K562 (cell line): Measurements from ENCODE around the gene TMEM138.

Experiments used
- ARID3A ChIP-seq: IDR thresholded peaks from 2 replicates; pipeline ENCODE4 v1.6.1; 2012; ENCODE audit warnings: low read depth, low read length, improper control_type of control experiment, borderline replicate concordance
- ATF6 ChIP-seq: sonication (generic); formaldehyde crosslinking; IDR thresholded peaks from 2 replicates; pipeline ENCODE4 v1.4.0; 2020; ENCODE audit warnings: mild to moderate bottlenecking, missing genetic modification reagents
- ATF7 ChIP-seq: fragments of 450-650 bp; IDR thresholded peaks from 2 replicates; pipeline ENCODE4 v1.7.1; 2014; ENCODE audit warnings: mild to moderate bottlenecking, moderate library complexity
- CREB3 ChIP-seq: fragments of 450-650 bp; conservative IDR thresholded peaks from 2 replicates; pipeline ENCODE4 v1.6.1; 2016; ENCODE audit warnings: missing genetic modification characterization, low read depth, mild to moderate bottlenecking, missing compliant biosample characterization, moderate library complexity
- CTCF ChIP-seq, 3 experiments: IDR thresholded peaks in 2 of 3; conservative IDR thresholded peaks in 1 of 3; 2 replicates each; pipeline ENCODE4 v1.5.1; 2011 to 2012; ENCODE audit warnings: low read length in 3 of 3, mild to moderate bottlenecking in 3 of 3, control low read depth in 2 of 3, improper control_type of control experiment in 1 of 3, inconsistent platforms in 1 of 3, low read depth in 1 of 3, mixed read lengths in 1 of 3, moderate library complexity in 1 of 3; ENCODE audit not compliant: insufficient read depth in 2 of 3
- E2F1 ChIP-seq: sonication (generic); formaldehyde crosslinking; IDR thresholded peaks from 2 replicates; pipeline ENCODE4 v1.8.1; 2023; ENCODE audit warnings: mild to moderate bottlenecking, missing genetic modification reagents, moderate library complexity
- FOXP4 ChIP-seq: sonication (generic); formaldehyde crosslinking; IDR thresholded peaks from 2 replicates; pipeline ENCODE4 v1.8.0; 2022; ENCODE audit warnings: mild to moderate bottlenecking, missing genetic modification reagents, borderline replicate concordance
- MAFK ChIP-seq: IDR thresholded peaks from 2 replicates; pipeline ENCODE4 v1.6.1; 2011; ENCODE audit warnings: low read length, improper control_type of control experiment
- PML ChIP-seq: IDR thresholded peaks from 2 replicates; pipeline ENCODE4 v1.6.1; 2012; ENCODE audit warnings: low read length, inconsistent platforms
- POLR2A ChIP-seq: fragments of 450-650 bp; conservative IDR thresholded peaks from 2 replicates; pipeline ENCODE4 v1.6.1; 2016
- SRF ChIP-seq, 2 experiments: fragments of 250-450, 450-650 bp in 1 of 2; sonication (Bioruptor Pico) in 1 of 2; sonication (generic) in 1 of 2; formaldehyde crosslinking; IDR thresholded peaks; 2 replicates each; pipeline versions ENCODE4 v1.5.0 to v1.5.1; 2020 to 2022; ENCODE audit warnings: mild to moderate bottlenecking in 1 of 2, missing genetic modification reagents in 1 of 2
- STAG1 ChIP-seq: sonication (generic); formaldehyde crosslinking; IDR thresholded peaks from 2 replicates; pipeline ENCODE4 v1.5.0; 2020; ENCODE audit warnings: missing genetic modification reagents, borderline replicate concordance
- ZNF609 ChIP-seq: sonication (generic); formaldehyde crosslinking; IDR thresholded peaks from 2 replicates; pipeline ENCODE4 v1.8.1; 2023; ENCODE audit warnings: missing genetic modification reagents, mild to moderate bottlenecking, borderline replicate concordance

- no peak for TF ChIP-seq ATF7
- no peak for TF ChIP-seq E2F1 (CRISPR knock-in tag)
- TF ChIP-seq STAG1, result no peak
- no peak for TF ChIP-seq ATF6 (CRISPR knock-in tag)
- no peak for TF ChIP-seq MAFK
- TF ChIP-seq ARID3A, result no peak
- no peak for TF ChIP-seq PML
- TF ChIP-seq POLR2A, result no peak
- TF ChIP-seq FOXP4 (CRISPR knock-in tag), result no peak
- no peak for TF ChIP-seq CTCF (IDR thresholded peaks at IDR 0.05 in 2 of 3, conservative IDR thresholded peaks at IDR 0.05 in 1 of 3; ENCODE audit: insufficient read depth in 2 of 3, low read depth in 1 of 3, low read length in 3 of 3)
- TF ChIP-seq SRF (CRISPR knock-in tag; IDR thresholded peaks at IDR 0.05), result no peak
- no peak for TF ChIP-seq CREB3 (tag)
- no peak for TF ChIP-seq ZNF609 (CRISPR knock-in tag)
These were observed 12.3 kb upstream of the TMEM138 start for GRCh38 chr11:61349916-61350315.
